ENCODE data around the gene CTDSPL.

DNA sequence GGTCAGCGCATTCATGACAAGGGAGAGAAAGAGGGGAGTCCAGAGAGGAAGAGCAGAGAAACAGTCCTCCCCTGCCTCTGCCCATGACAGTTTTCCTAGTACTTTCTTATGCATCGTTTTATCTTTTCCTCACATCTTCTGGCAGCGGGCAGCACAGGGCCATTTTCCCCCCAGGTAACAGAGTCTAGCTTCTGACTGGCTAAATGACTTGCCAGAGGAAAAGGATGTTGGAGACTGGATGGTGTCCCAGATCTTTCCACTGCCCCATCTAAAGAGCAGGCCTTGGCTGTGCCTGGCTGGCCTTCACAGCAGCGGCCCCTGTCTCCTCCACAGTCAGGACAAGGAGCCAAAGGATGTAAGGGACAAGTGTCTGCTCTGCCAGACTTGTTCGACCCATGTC is 59.3 kb downstream of the CTDSPL start:
- TF ChIP-seq EZH2phosphoT487 (IDR thresholded peaks at IDR 0.05; ENCODE audit: low read depth, severe bottlenecking, unreplicated experiment) (no peak), EZH2 (IDR thresholded peaks at IDR 0.05; ENCODE audit: borderline replicate concordance) (no peak)
